ENCODE data around the gene STXBP6.

Gene STXBP6

GRCh38 chr14:24996930-24997725 is 52.8 kb downstream of the STXBP6 start:
- Histone ChIP-seq H3K4me2 (ENCODE audit: low read length) (no peak overlapping the region), H3K4me3 (ENCODE audit: low read length) (no peak overlapping the region), H3K27me3 (ENCODE audit: control insufficient read depth, low read length) (no peaks in the 10 kb centered on the region), H3K27ac (ENCODE audit: low read depth, low read length) (no peak overlapping the region), H3K36me3 (ENCODE audit: control insufficient read depth, low read length) (no peaks in the 10 kb centered on the region), H3K9me2 (replicated peaks; ENCODE audit: control insufficient read depth, low read length) (no peaks in the 10 kb centered on the region), H4K20me1 (ENCODE audit: control insufficient read depth, insufficient read depth, low read depth, low read length) (no peaks in the 10 kb centered on the region), H3F3A (ENCODE audit: control insufficient read depth, insufficient read depth) (no peaks in the 10 kb centered on the region), H3K4me1 (ENCODE audit: control insufficient read depth, low read length) (no peaks in the 10 kb centered on the region), H3K79me2 (ENCODE audit: control insufficient read depth, low read length) (no peaks in the 10 kb centered on the region), H3K9me3 (ENCODE audit: control insufficient read depth, insufficient read depth, low read length) (no peaks in the 10 kb centered on the region)
- TF ChIP-seq CTCF (IDR thresholded peaks at IDR 0.05; ENCODE audit: low read depth, low read length, poor library complexity, severe bottlenecking) (no peak), EZH2phosphoT487 (IDR thresholded peaks at IDR 0.05; ENCODE audit: borderline replicate concordance, low read length) (no peak)

GRCh38 chr14:24995016-24995415 is 54.9 kb downstream of the STXBP6 start:
- Histone ChIP-seq H3K4me1 (ENCODE audit: control insufficient read depth, low read length) (no peaks in the 10 kb centered on the region), H3K79me2 (ENCODE audit: control insufficient read depth, low read length) (no peaks in the 10 kb centered on the region), H3K36me3 (ENCODE audit: control insufficient read depth, low read length) (no peaks in the 10 kb centered on the region), H3K9me3 (ENCODE audit: control insufficient read depth, insufficient read depth, low read length) (no peaks in the 10 kb centered on the region), H3K4me3 (ENCODE audit: low read length) (no peak overlapping the region), H4K20me1 (ENCODE audit: control insufficient read depth, insufficient read depth, low read depth, low read length) (no peaks in the 10 kb centered on the region), H3K9me2 (replicated peaks; ENCODE audit: control insufficient read depth, low read length) (no peaks in the 10 kb centered on the region), H3K4me2 (ENCODE audit: low read length) (no peak overlapping the region), H3K27ac (ENCODE audit: low read depth, low read length) (no peak overlapping the region), H3K27me3 (ENCODE audit: control insufficient read depth, low read length) (no peaks in the 10 kb centered on the region), H3F3A (ENCODE audit: control insufficient read depth, insufficient read depth) (no peaks in the 10 kb centered on the region)
- TF ChIP-seq CTCF (IDR thresholded peaks at IDR 0.05; ENCODE audit: low read depth, low read length, poor library complexity, severe bottlenecking) (no peak), EZH2phosphoT487 (IDR thresholded peaks at IDR 0.05; ENCODE audit: borderline replicate concordance, low read length) (no peak)

GRCh38 chr14:24993631-24994030 is 56.3 kb downstream of the STXBP6 start:
- H3K4me2 ChIP-seq (ENCODE audit: low read length): no peak overlapping the region
- no peak overlapping the region for H3K27ac ChIP-seq (ENCODE audit: low read depth, low read length)
- no peaks in the 10 kb centered on the region for H3F3A ChIP-seq (ENCODE audit: control insufficient read depth, insufficient read depth)
- no peaks in the 10 kb centered on the region for H3K79me2 ChIP-seq (ENCODE audit: control insufficient read depth, low read length)
- no peaks in the 10 kb centered on the region for H3K9me2 ChIP-seq (replicated peaks; ENCODE audit: control insufficient read depth, low read length)
- H3K4me3 ChIP-seq (ENCODE audit: low read length): no peak overlapping the region
- H3K27me3 ChIP-seq (ENCODE audit: control insufficient read depth, low read length): no peaks in the 10 kb centered on the region
- H3K4me1 ChIP-seq (ENCODE audit: control insufficient read depth, low read length): no peaks in the 10 kb centered on the region
- H4K20me1 ChIP-seq (ENCODE audit: control insufficient read depth, insufficient read depth, low read depth, low read length): no peaks in the 10 kb centered on the region
- TF ChIP-seq CTCF (IDR thresholded peaks at IDR 0.05; ENCODE audit: low read depth, low read length, poor library complexity, severe bottlenecking) (no peak), EZH2phosphoT487 (IDR thresholded peaks at IDR 0.05; ENCODE audit: borderline replicate concordance, low read length) (no peak)
- no peaks in the 10 kb centered on the region for H3K9me3 ChIP-seq (ENCODE audit: control insufficient read depth, insufficient read depth, low read length)
- H3K36me3 ChIP-seq (ENCODE audit: control insufficient read depth, low read length): no peaks in the 10 kb centered on the region
